Natural killer cell (primary cell): Measurements from ENCODE around the gene STMN1. TPM values are rescaled to one million over a fixed set of nuclear protein-coding genes. Genes with fewer than 3 reads are reported as not detected.

Source experiments
- ATAC-seq, 3 donors: fragments of 150-1000 bp in 2 of 3; fragments of 200-7000 bp in 1 of 3; cut with Tn5 transposase; 1 replicate in 1 of 3; 2 replicates in 2 of 3; pipeline ENCODE4 v1.10.0; 2021; ENCODE audit warnings: mild to moderate bottlenecking in 2 of 3, moderate library complexity in 2 of 3
- DNase-seq, 2 donors: peaks; one replicate each; pipeline versions ENCODE4 v3.0.0 to v3.0.0-alpha.2; 2013 to 2021; ENCODE audit warnings: mixed read lengths in 1 of 2
- H3K27ac ChIP-seq: one replicate; pipeline ENCODE4 v1.5.1; 2013; ENCODE audit warnings: mild to moderate bottlenecking, low read length
- H3K27me3 ChIP-seq: one replicate; pipeline ENCODE4 v1.6.1; 2013; ENCODE audit warnings: low read length; ENCODE audit not compliant: control insufficient read depth, insufficient read depth
- H3K36me3 ChIP-seq: one replicate; pipeline ENCODE4 v1.6.1; 2013; ENCODE audit warnings: low read length; ENCODE audit not compliant: control insufficient read depth, insufficient read depth
- H3K4me1 ChIP-seq: one replicate; pipeline ENCODE4 v1.6.1; 2013; ENCODE audit warnings: low read length; ENCODE audit not compliant: control insufficient read depth, insufficient read depth
- H3K4me3 ChIP-seq: one replicate; pipeline ENCODE4 v1.5.1; 2013; ENCODE audit warnings: low read length
- H3K9me3 ChIP-seq: one replicate; pipeline ENCODE4 v1.6.1; 2013; ENCODE audit warnings: low read length; ENCODE audit not compliant: control insufficient read depth, insufficient read depth
- H3K27ac Mint-ChIP-seq, 2 donors: one replicate each; pipeline ENCODE4 v1.8.0; 2022; ENCODE audit warnings: mild to moderate bottlenecking in 2 of 2, mixed read lengths in 2 of 2, moderate library complexity in 1 of 2
- H3K27me3 Mint-ChIP-seq, 2 donors: one replicate each; pipeline ENCODE4 v1.8.0; 2022; ENCODE audit warnings: low read depth in 2 of 2, mixed read lengths in 2 of 2
- H3K36me3 Mint-ChIP-seq: one replicate; pipeline ENCODE4 v1.8.0; 2022; ENCODE audit warnings: mixed read lengths
- H3K4me1 Mint-ChIP-seq, 2 donors: one replicate each; pipeline ENCODE4 v1.8.0; 2022; ENCODE audit warnings: mixed read lengths in 2 of 2
- H3K4me3 Mint-ChIP-seq: one replicate; pipeline ENCODE4 v1.8.0; 2022; ENCODE audit warnings: mild to moderate bottlenecking, moderate library complexity, mixed read lengths
- H3K9me3 Mint-ChIP-seq, 2 donors: one replicate each; pipeline ENCODE4 v1.8.0; 2022; ENCODE audit warnings: mixed read lengths in 2 of 2
- WGBS: methylation state at CpG from one replicate; pipeline ENCODE4 v1.1.7; 2013; ENCODE audit warnings: missing lambda C conversion rate; ENCODE audit not compliant: insufficient coverage; 5-methylcytosine and 5-hydroxymethylcytosine counted together
- intact Hi-C: fragments of 100-400 bp; cut with micrococcal nuclease; formaldehyde crosslinking; loops from one replicate; pipeline ENCODE4 v1.14.2; 2022
- total RNA-seq, 4 donors: library from RNA; stranded (reverse); fragments of 120-200 nt in 1 of 4; gene quantifications; one replicate each; pipeline versions ENCODE4 v1.2.3 to v1.2.4, GENCODE V29; 2013 to 2022
- TF ChIP-seq, protein P1 (sequence below): fragments of 200-600 bp; IDR thresholded peaks from one replicate; pipeline ENCODE4 v1.8.0; 2022; ENCODE audit warnings: antibody characterized with exemption

Gene STMN1
- total RNA-seq, 3 donors from 2014 or later (not counting 1 experiment from before 2014, with no cell fraction given), result 26.6 to 41.0 (median 35.2) TPM

DNA sequence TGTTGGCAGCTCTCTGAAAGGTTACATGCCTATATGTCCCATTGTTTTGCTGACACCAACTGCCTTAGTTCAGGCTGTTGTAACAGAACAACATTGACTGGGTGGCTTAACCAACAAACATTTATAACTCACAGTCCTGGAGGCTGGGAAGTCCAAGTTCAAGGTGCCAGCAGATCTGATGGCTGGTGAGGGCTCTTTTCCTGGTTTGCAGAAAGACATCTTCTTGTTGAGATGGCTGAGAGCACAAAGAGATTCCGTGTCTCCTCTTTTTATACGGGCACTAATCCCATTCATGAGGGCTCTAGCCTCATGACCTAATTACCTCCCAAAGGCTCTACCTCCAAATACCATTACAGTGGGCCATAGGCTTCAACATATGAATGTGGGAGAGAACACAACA lies 10.2 kb upstream of the STMN1 start:
- WGBS, result 100% methylated on average over 2 of the region's 2 CpGs
- Histone ChIP-seq H3K27me3 (no peaks in the 10 kb centered on the region), H3K36me3 (no peaks in the 10 kb centered on the region), H3K27ac (no peak overlapping the region), H3K9me3 (no peaks in the 10 kb centered on the region), H3K4me1 (peaks cover 15% of the 10 kb centered on the region), H3K4me3 (no peak overlapping the region)
- Mint-ChIP-seq H3K4me3 (no peak overlapping the region), H3K27me3 (no peaks in the 10 kb centered on the region), H3K4me1 (peaks cover 20 to 30% of the 10 kb centered on the region in 2 donors), H3K27ac (no peak overlapping the region), H3K36me3 (no peaks in the 10 kb centered on the region), H3K9me3 (no peaks in the 10 kb centered on the region)
- TF ChIP-seq, protein P1, sequence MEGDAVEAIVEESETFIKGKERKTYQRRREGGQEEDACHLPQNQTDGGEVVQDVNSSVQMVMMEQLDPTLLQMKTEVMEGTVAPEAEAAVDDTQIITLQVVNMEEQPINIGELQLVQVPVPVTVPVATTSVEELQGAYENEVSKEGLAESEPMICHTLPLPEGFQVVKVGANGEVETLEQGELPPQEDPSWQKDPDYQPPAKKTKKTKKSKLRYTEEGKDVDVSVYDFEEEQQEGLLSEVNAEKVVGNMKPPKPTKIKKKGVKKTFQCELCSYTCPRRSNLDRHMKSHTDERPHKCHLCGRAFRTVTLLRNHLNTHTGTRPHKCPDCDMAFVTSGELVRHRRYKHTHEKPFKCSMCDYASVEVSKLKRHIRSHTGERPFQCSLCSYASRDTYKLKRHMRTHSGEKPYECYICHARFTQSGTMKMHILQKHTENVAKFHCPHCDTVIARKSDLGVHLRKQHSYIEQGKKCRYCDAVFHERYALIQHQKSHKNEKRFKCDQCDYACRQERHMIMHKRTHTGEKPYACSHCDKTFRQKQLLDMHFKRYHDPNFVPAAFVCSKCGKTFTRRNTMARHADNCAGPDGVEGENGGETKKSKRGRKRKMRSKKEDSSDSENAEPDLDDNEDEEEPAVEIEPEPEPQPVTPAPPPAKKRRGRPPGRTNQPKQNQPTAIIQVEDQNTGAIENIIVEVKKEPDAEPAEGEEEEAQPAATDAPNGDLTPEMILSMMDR, result no peak
- no peak for DNase-seq
- ATAC-seq, result no peak
- intact Hi-C loops, result no loop called here

DNA sequence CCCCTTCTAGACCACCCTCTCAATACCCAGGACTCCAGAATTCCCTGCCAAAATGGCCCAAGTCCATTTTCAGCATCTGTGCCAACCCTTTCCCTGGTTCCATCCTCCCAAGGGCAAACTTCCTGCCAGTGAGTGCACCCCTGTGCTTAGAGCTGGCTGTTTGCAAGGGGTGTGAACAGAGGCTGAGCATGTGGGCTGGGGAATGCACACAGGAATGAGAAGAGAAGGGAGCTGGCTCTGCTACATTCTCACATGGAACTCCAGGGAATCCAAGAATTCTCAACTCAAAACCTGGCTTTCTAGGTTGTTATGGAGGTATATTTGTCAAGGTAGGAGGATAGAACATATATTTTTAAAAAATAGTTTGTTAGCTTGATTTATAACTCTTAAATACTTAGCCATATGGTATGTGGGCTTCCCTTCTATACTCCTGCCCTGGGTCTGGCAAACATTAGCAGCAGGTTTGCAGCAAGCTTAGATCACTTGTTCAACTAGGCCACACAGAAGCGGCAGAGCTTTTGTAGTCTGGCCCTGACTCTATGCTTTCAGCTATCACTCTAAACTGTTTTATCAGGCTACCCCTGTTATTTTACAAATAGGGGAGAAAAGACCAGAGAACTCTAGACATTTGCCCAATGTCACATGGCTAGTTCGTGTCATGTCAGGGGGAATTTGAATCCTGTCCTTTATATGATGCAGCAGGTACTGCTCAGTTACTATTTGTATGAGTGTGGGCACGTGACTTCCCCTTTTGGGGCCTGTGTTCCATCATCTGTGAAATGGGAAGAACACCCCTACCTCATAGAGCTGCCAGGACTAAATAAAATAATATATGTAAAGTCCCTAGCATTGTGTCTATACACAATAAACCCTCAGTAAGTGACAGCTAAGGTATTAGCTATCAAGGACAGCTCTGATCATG lies 8.1 kb upstream of the STMN1 start:
- TF ChIP-seq, protein P1, result no peak
- H3K9me3 Mint-ChIP-seq, result no peaks in the 10 kb centered on the region
- peaks cover 15% of the 10 kb centered on the region for H3K4me1 ChIP-seq
- H3K27me3 Mint-ChIP-seq, result no peaks in the 10 kb centered on the region
- intact Hi-C loops, result no loop called here
- no peaks in the 10 kb centered on the region for H3K36me3 Mint-ChIP-seq
- no peaks in the 10 kb centered on the region for H3K9me3 ChIP-seq
- WGBS, result 88% methylated on average over 2 of the region's 3 CpGs
- H3K36me3 ChIP-seq, result no peaks in the 10 kb centered on the region
- H3K27me3 ChIP-seq, result no peaks in the 10 kb centered on the region
- no peak overlapping the region for H3K4me3 Mint-ChIP-seq
- no peak overlapping the region for H3K4me3 ChIP-seq
- H3K4me1 Mint-ChIP-seq, result peaks cover 14 to 22% of the 10 kb centered on the region in 2 donors
- DNase-seq, result no peak
- ATAC-seq, result no peak
- H3K27ac ChIP-seq, result no peak overlapping the region
- no peak overlapping the region for H3K27ac Mint-ChIP-seq

DNA sequence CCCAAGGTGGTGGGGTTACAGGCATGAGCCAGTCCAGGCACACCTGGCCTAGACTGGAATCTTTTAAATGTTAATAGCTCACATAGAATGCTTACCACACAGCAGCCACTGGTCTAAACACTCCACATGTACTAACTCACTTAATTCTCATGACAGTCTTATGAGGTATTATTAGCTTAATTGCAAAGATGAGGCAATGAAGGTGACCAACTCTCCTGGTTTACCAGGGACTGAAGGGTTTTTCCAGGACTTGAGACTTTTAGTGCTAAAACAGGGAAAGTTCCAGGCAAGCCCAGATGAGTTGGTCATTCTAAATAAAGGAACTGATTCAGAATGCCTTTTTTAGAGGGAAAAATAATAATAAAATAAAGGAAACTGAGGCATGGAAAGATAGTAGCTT lies 7.0 kb upstream of the STMN1 start:
- Mint-ChIP-seq H3K36me3 (no peaks in the 10 kb centered on the region), H3K4me1 (peaks cover 13 to 16% of the 10 kb centered on the region in 2 donors), H3K27me3 (no peaks in the 10 kb centered on the region), H3K9me3 (no peaks in the 10 kb centered on the region), H3K27ac (no peak overlapping the region), H3K4me3 (no peak overlapping the region)
- Histone ChIP-seq H3K4me3 (no peak overlapping the region), H3K36me3 (no peaks in the 10 kb centered on the region), H3K4me1 (peaks cover 8% of the 10 kb centered on the region), H3K27ac (no peak overlapping the region), H3K27me3 (no peaks in the 10 kb centered on the region), H3K9me3 (no peaks in the 10 kb centered on the region)
- DNase-seq (no peak), ATAC-seq (no peak)
- TF ChIP-seq, protein P1, result no peak
- intact Hi-C loops, result no loop called here
